CD4-positive, alpha-beta T cell (primary cell): ENCODE data around the gene RUNDC1. TPM values are rescaled to one million over a fixed set of nuclear protein-coding genes. Genes with fewer than 3 reads are reported as not detected.

Experiments used
- ATAC-seq: fragments of 200-7000 bp; cut with Tn5 transposase; one replicate; pipeline ENCODE4 v1.10.0; 2022; ENCODE audit warnings: mild to moderate bottlenecking; ENCODE audit not compliant: poor library complexity
- CTCF ChIA-PET: fragments of 350-600 bp; sonication (Branson Sonifier 250); formaldehyde crosslinking; loops from one replicate; lab custom pipeline; 2021; ENCODE audit warnings: antibody characterized with exemption, inconsistent platforms; lab: Charles Lee
- POLR2A ChIA-PET: fragments of 350-600 bp; sonication (Branson Sonifier 250); formaldehyde crosslinking; loops from one replicate; lab custom pipeline; 2021; ENCODE audit warnings: antibody characterized with exemption, inconsistent platforms; lab: Charles Lee
- DNase-seq, 14 experiments: peaks; one replicate each; pipeline ENCODE4 v3.0.0-alpha.2; 2013 to 2020; ENCODE audit warnings: mixed read lengths in 2 of 14
- H3K27ac ChIP-seq, 2 donors: one replicate each; pipeline versions ENCODE4 v1.5.1 to v1.7.0; 2013; ENCODE audit warnings: low read length in 2 of 2, low read depth in 1 of 2, mild to moderate bottlenecking in 1 of 2
- H3K27me3 ChIP-seq, 2 experiments: 1 replicate in 1 of 2; 2 replicates in 1 of 2; pipeline versions ENCODE4 v1.6.1 to v1.7.0; 2013; ENCODE audit warnings: low read length in 2 of 2, control low read depth in 1 of 2, mild to moderate bottlenecking in 1 of 2, moderate library complexity in 1 of 2; ENCODE audit not compliant: insufficient read depth in 2 of 2, control insufficient read depth in 1 of 2
- H3K36me3 ChIP-seq: one replicate; pipeline ENCODE4 v1.6.1; 2013; ENCODE audit warnings: low read length, control low read depth; ENCODE audit not compliant: insufficient read depth
- H3K4me1 ChIP-seq: one replicate; pipeline ENCODE4 v1.6.1; 2013; ENCODE audit warnings: low read length, control low read depth; ENCODE audit not compliant: insufficient read depth
- H3K4me3 ChIP-seq: one replicate; pipeline ENCODE4 v1.5.1; 2013; ENCODE audit warnings: mild to moderate bottlenecking, low read length, moderate library complexity
- H3K9me3 ChIP-seq, 2 experiments: 1 replicate in 1 of 2; 2 replicates in 1 of 2; pipeline versions ENCODE4 v1.6.1 to v1.7.0; 2013; ENCODE audit warnings: low read length in 2 of 2, mild to moderate bottlenecking in 2 of 2, control low read depth in 1 of 2, moderate library complexity in 1 of 2; ENCODE audit not compliant: control insufficient read depth in 1 of 2, insufficient read depth in 1 of 2
- H3K27ac Mint-ChIP-seq: one replicate; pipeline ENCODE4 v1.8.0; 2020; ENCODE audit warnings: mixed read lengths
- H3K27me3 Mint-ChIP-seq: one replicate; pipeline ENCODE4 v1.8.0; 2021; ENCODE audit warnings: mixed read lengths
- H3K36me3 Mint-ChIP-seq: one replicate; pipeline ENCODE4 v1.8.0; 2021; ENCODE audit warnings: low read depth, mixed read lengths
- H3K4me1 Mint-ChIP-seq: one replicate; pipeline ENCODE4 v1.8.0; 2021; ENCODE audit warnings: low read depth, mixed read lengths
- H3K4me3 Mint-ChIP-seq: one replicate; pipeline ENCODE4 v1.8.0; 2020; ENCODE audit warnings: mild to moderate bottlenecking, mixed read lengths
- H3K9me3 Mint-ChIP-seq: one replicate; pipeline ENCODE4 v1.8.0; 2020; ENCODE audit warnings: mixed read lengths
- CTCF ChIP-seq: fragments of 200-600 bp; IDR thresholded peaks from one replicate; pipeline ENCODE4 v1.8.0; 2022; ENCODE audit warnings: antibody characterized with exemption, mild to moderate bottlenecking
- intact Hi-C, 2 experiments: fragments of 100-400 bp; cut with DNase I in 1 of 2; cut with micrococcal nuclease in 1 of 2; formaldehyde crosslinking; loops; one replicate each; pipeline versions ENCODE4 v1.15.1 to v1.9.0; 2023 to 2025; cut with DNase I, micrococcal nuclease
- total RNA-seq, 174 experiments: library from RNA in 2 of 174; stranded (reverse) in 2 of 174; gene quantifications; one replicate each; pipeline ENCODE4 v1.2.3 and lab custom pipeline; 2021 to 2026

The RUNDC1 gene
- total RNA-seq, 2 experiments from 2014 or later, result 11.6 to 11.7 TPM

DNA sequence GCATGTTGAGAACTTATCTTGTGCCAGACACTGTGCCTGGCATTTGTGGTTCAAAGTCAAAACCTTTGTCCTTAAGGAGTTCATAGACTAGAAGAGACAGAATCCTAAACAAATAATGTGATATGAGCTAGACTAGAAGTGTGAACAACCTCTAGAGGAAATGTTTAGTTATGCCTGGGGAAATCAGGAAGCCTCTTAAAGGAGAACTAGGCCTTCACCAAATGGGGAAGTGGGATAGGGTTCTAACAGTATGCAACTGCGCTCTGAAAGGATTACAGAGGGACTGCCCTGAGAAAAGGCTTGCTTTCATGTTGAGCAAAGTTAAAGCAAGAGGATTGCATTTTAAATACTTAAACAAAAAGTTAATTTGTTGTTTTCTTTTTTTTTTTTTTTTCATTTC lies 4.9 kb downstream of the RUNDC1 start:
- Histone ChIP-seq H3K9me3 (no peaks in the 10 kb centered on the region), H3K4me1 (peaks cover 24% of the 10 kb centered on the region), H3K27ac (no peak overlapping the region), H3K27me3 (no peaks in the 10 kb centered on the region), H3K36me3 (peaks cover 58% of the 10 kb centered on the region), H3K4me3 (no peak overlapping the region)
- Mint-ChIP-seq H3K4me3 (no peak overlapping the region), H3K4me1 (peaks cover 36% of the 10 kb centered on the region), H3K36me3 (peaks cover 71% of the 10 kb centered on the region), H3K27me3 (no peaks in the 10 kb centered on the region), H3K27ac (no peak overlapping the region), H3K9me3 (no peaks in the 10 kb centered on the region)
- CTCF ChIA-PET, result interaction anchor here (2.8 kb wide), 1 partner anchor 13 kb away, joined by 11 read pairs; the partner anchor contains the start of gene RPL27
- POLR2A ChIA-PET, result interaction anchor here (1.7 kb wide), 1 partner anchor 13 kb away, joined by 4 read pairs; the partner anchor contains the start of gene RPL27
- DNase-seq, result peak in 2 of 14 experiments; percentile 41 to 42
- TF ChIP-seq CTCF, result no peak
- no peak for ATAC-seq
- intact Hi-C loops, result no loop called here

DNA sequence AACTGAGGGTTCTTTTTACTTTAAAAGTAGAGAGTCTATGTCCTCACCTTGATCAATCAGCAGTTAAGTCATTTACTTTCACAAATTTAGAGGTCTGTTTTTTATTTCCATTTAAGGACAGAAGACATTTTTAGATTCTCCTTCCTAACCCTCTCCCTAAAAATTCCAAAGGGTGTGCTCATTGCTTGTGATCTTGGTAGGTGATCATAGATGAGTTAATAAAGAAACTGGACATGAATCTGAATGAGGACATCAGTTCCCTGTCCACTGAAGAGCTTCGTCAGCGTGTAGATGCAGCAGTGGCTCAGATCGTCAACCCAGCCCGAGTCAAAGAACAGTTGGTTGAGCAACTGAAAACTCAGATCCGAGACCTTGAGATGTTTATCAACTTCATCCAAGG lies 8.8 kb downstream of the RUNDC1 start:
- Mint-ChIP-seq H3K27me3 (no peaks in the 10 kb centered on the region), H3K9me3 (no peaks in the 10 kb centered on the region), H3K27ac (no peak overlapping the region), H3K4me3 (no peak overlapping the region), H3K36me3 (peaks cover 80% of the 10 kb centered on the region), H3K4me1 (peaks cover 15% of the 10 kb centered on the region)
- CTCF ChIA-PET, result no interaction called here
- TF ChIP-seq CTCF, result no peak
- Histone ChIP-seq H3K9me3 (no peaks in the 10 kb centered on the region), H3K36me3 (peaks cover 82% of the 10 kb centered on the region), H3K27ac (no peak overlapping the region), H3K4me1 (peaks cover 2% of the 10 kb centered on the region), H3K27me3 (no peaks in the 10 kb centered on the region), H3K4me3 (no peak overlapping the region)
- ATAC-seq (no peak), DNase-seq (no peak)
- intact Hi-C loops, result no loop called here
- POLR2A ChIA-PET, result no interaction called here

- peaks cover 75% of the 10 kb centered on the region for H3K36me3 ChIP-seq
- H3K4me1 ChIP-seq, result no peaks in the 10 kb centered on the region
- no peaks in the 10 kb centered on the region for H3K9me3 ChIP-seq
- DNase-seq (no peak), ATAC-seq (no peak)
- Mint-ChIP-seq H3K27ac (no peak overlapping the region), H3K36me3 (peaks cover 75% of the 10 kb centered on the region), H3K27me3 (no peaks in the 10 kb centered on the region), H3K4me1 (peaks cover 10% of the 10 kb centered on the region), H3K9me3 (no peaks in the 10 kb centered on the region), H3K4me3 (no peak overlapping the region)
- POLR2A ChIA-PET, result no interaction called here
- no peak overlapping the region for H3K4me3 ChIP-seq
- no peak overlapping the region for H3K27ac ChIP-seq
- intact Hi-C loops, result loop anchor here (10.0 kb wide), 2 partner anchors 495 to 1025 kb away; partner anchors contain the start of genes DHX8 (in 1 of the 2) and TMEM101 (in 1 of the 2)
- CTCF ChIA-PET, result no interaction called here
- H3K27me3 ChIP-seq, result no peaks in the 10 kb centered on the region
- TF ChIP-seq CTCF, result no peak
Measured at GRCh38 chr17:42989726-42990652, 9.6 kb downstream of the RUNDC1 start.
